GM13977 (cell line): ENCODE results near the gene WDFY4.

ENCODE experiments used
- DNase-seq: peaks from one replicate; pipeline ENCODE4 v3.0.0; 2012; ENCODE audit warnings: low spot score
- CTCF ChIP-seq: IDR thresholded peaks from 2 replicates; pipeline ENCODE4 v1.5.1; 2012; ENCODE audit warnings: mild to moderate bottlenecking, control low read depth; ENCODE audit not compliant: insufficient read depth; ENCODE audit errors: extremely low read depth, missing control alignments
- in situ Hi-C: fragments of 300-500 bp; cut with MboI; formaldehyde crosslinking; loops from one replicate; pipeline ENCODE4 v1.12.0; 2022; ENCODE audit warnings: low sequenced_read_pairs, low pct_unique_long_range_greater_than_20kb, mixed read lengths, inconsistent platforms; ENCODE audit not compliant: unreplicated experiment

WDFY4 gene

DNA sequence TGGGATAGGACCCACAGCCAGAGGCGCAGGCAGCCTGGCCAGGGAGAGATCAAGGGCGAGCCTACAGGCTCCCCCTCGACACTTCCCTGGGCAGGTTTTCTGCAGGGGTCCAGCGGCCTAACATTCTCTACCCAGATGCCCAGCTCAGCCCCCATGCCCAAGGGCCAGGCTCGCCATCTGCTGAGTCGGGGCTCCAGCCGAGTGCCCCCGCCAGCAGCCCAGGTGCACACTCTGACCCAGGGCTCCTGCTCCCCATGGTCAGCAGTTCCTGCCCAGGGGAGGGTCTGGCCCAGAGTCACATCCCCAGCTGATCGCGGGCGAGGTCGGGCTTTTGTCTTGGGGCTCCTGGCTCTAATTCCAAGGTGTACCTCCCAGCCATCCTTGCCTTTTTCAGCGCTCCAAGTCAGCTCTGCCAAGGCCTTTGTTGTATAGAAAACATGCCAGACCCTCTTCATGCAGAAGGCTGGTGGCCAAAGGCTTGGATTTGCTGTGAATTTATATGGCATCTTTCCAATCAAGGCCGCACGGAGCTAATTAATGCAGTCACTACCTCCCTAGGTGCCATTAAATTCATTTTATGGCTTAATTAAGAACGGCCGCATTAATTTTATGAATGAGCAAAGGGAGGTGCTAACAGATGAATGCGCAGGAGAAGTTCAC, 134.3 kb downstream of the WDFY4 start:
- in situ Hi-C loops, result no loop called here
- TF ChIP-seq CTCF, result no peak
- DNase-seq, result no peak

- no peak for TF ChIP-seq CTCF
- DNase-seq, result no peak
- in situ Hi-C loops, result no loop called here
Measured at GRCh38 chr10:48819783-48820182, 135.1 kb downstream of the WDFY4 start.

- in situ Hi-C loops, result no loop called here
- no peak for DNase-seq
- TF ChIP-seq CTCF, result no peak
Measured at GRCh38 chr10:48820231-48820630, 135.6 kb downstream of the WDFY4 start.

GRCh38 chr10:48820699-48821098, 136.0 kb downstream of the WDFY4 start:
- DNase-seq, result no peak
- in situ Hi-C loops, result no loop called here
- no peak for TF ChIP-seq CTCF

GRCh38 chr10:48821111-48821510, 136.4 kb downstream of the WDFY4 start:
- in situ Hi-C loops, result no loop called here
- DNase-seq, result no peak
- no peak for TF ChIP-seq CTCF

- in situ Hi-C loops, result no loop called here
- no peak for DNase-seq
- no peak for TF ChIP-seq CTCF
Measured at GRCh38 chr10:48821692-48822091, 137.0 kb downstream of the WDFY4 start.
